ENCODE data around the gene PLXNA4. TPM values are rescaled to one million over a fixed set of nuclear protein-coding genes. Genes with fewer than 3 reads are reported as not detected.

The PLXNA4 gene
- total RNA-seq, 1 donor from 2014 or later: 17.6 TPM

DNA sequence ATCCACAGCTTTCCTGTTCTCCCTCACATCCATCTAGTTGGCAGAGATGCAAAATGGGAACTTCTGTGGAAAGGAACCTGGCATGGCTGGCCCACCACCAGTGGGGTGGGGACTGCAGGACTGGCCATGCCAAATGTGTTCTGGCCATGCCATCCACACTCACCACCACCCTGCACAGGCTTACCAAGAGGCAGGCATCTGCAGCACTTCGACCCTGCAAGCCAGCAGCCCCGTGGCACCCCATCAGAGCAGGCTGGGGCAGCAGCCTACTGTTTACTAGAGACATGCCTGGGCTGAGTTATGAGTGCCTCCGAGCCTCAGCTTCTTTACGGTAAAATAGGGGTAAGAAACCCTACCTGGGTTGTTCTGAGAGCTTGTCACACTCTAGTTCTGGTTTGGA, 313.1 kb downstream of the PLXNA4 start:
- intact Hi-C loops (cut with DNase I): no loop called here

DNA sequence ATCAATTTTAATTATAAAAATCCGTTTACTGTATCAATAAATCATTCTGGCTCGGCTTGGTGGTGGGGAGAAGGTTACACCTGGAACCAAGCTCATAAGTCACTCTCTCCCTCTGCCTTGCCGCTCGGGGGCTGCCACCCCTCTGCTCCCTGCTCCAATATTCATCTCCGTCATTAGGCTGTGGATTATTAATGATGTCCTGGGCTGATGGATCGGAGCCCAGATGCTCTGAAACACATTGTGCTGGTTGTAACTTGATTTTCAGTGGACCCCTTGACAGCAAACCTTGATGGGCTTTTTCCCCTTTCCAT, 314.2 kb downstream of the PLXNA4 start:
- ATAC-seq: no peak
- intact Hi-C loops (cut with DNase I): no loop called here
- no peak for DNase-seq (ENCODE audit: missing footprints)

More for the DNA sequence above, 313.1 kb downstream of the PLXNA4 start:
- DNase-seq (ENCODE audit: missing footprints) (peak; percentile 50), ATAC-seq (no peak)

DNA sequence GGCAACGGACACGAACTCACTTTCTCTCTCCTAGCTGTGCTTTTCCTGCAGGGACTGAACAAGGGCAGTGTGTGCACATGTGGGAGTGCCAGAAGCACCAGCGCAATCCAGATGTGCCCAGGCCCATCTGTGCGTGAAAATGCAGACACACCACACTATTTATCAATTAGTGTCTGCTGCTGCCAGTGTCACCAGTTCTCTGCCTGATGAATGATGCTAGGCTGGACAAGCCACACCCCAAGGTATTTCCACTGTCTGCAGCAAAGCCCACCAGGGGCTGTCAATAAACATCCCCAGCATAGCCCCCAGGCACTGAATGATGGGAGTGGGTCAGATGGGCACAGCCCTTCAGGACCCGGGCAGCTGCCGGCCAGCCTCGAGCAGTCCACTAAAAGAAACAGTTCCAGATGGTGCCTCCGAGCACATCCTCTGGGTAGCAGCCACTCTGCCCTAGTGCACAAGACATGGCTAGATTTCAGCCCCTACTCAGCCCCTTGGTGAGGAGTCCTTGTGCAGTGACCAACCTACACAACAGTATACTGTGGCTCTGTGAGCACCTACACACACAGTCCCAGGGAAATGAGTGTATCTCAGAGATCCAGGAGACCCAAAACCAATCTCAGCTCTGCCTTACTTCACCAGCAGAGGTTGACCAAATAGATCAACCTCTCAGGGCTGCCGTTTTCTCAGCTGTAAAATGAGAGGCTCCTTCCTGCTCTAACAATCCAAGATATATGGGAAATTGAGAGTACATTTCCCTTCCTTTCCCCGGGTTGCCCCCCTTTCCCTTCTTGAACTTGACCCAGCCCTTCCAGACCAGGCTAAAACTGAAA, 314.7 kb downstream of the PLXNA4 start:
- DNase-seq (ENCODE audit: missing footprints): no peak
- intact Hi-C loops (cut with DNase I): no loop called here
- no peak for ATAC-seq

DNA sequence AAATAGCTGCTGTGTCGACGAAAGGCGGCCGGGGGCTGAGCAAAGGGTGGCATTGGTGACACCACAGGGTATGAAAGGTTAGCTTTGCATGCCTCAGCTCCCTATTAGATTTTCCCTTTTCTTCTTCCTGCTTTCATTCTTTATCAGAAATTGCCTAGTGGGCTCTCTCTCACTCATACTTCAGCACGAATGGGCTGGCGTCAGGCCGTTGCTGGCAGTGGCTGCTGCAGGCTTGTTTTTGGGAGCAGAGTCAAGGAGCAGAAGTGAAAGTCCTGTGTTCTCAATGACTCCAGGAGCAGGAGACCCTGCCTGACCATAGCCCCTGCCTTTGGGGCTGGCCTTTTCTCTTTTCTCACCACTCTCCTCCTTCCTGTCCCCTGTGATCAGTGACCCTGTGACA, 318.0 kb downstream of the PLXNA4 start:
- no peak for DNase-seq (ENCODE audit: missing footprints)
- no peak for ATAC-seq
- intact Hi-C loops (cut with DNase I): no loop called here

DNA sequence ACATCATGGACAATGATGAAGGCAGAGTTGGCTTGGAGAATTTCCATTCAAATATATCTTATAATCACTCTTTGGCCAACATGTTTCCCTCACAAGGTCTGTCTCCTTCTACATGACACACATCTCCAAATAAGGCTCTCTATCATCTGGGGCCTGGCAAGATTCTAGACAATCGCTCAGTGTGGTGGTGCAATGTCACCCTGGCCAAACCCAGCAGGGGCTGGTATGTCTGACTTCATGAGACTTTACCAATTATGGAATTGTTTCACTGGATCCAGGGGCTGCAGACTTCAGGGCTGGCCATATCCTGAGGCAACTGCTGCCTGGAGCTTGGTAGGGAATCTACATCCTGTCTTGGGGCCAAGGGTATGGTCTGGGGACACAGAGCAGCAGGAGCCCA, 319.0 kb downstream of the PLXNA4 start:
- DNase-seq (ENCODE audit: missing footprints): no peak
- intact Hi-C loops (cut with DNase I): no loop called here
- ATAC-seq: no peak

DNA sequence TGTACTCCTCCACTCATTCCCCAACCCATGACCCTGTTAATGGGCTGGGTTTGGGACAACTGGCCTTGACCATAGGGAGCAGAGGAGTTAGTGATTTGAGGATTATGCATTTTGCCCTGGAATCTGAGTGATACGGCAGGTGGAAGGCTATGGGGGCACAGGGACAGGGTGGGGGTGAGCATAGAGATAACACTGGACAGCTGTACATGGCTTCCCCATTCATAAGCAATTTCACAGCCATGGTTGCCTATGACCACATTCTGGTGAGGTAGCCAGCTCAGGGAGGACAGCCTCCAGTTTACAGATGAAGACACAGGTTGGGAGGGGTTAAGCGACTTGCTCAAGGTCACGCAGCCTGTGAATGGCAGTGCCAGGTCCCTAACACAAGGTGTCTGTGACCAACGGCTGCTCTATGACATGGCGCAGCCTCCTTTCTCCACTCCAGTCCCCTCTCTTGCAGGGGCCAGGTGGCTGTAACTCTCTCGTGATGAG, 319.5 kb downstream of the PLXNA4 start:
- intact Hi-C loops (cut with DNase I): no loop called here
- ATAC-seq (no peak), DNase-seq (ENCODE audit: missing footprints) (no peak)

DNA sequence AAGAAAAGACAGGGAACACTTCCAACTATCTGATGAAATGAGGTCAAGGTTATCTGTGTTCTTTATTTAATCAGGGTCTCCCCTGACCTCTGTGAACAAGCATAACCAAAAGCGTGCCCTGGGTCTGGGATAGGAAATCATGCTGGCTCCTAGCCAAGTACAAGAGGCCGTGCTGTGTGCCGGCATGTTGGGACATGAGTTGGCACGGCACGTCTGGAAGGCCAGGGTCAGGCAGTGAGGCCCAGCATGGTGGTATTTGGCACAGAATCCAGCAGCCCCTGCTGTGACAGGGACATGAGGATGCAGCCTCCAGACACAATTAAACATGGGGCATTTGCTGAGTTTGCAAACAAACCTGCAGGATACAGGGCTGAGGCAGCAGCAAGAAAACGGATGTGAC, 320.4 kb downstream of the PLXNA4 start:
- ATAC-seq (peak; percentile 62), DNase-seq (ENCODE audit: missing footprints) (peak; percentile 57)
- intact Hi-C loops (cut with DNase I): no loop called here

DNA sequence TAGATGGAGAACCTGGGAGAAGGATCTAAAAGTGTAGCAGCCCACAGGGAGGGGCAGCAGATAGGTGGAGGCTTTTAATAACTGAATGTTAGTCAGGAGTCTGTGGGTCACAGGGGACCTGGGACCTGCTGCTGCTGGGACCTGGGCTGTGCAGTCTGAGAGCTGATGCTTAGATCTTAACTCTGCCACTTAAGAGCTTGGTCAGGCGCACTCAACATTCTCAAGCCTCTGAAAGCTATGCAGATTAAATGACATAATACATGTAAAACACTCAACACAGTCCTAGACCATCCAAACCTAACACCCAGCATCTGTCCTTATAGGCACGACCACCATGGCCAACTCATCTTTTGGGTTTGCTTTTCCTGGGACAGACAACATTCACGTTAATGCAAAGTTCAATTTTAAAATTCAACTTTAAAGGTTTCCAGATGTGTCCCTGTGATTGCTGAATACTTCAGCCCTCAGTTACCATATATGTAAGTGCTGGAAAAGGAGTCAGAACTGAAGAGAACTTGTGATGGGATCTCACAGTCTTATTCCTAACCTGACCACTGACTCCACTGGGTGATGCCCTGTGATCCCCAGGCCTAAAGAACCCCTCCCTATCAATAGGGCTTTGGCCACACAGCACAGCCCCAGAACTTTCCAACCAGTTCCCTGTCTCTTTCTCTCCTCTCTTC, 321.0 kb downstream of the PLXNA4 start:
- no peak for ATAC-seq
- DNase-seq (ENCODE audit: missing footprints): no peak

DNA sequence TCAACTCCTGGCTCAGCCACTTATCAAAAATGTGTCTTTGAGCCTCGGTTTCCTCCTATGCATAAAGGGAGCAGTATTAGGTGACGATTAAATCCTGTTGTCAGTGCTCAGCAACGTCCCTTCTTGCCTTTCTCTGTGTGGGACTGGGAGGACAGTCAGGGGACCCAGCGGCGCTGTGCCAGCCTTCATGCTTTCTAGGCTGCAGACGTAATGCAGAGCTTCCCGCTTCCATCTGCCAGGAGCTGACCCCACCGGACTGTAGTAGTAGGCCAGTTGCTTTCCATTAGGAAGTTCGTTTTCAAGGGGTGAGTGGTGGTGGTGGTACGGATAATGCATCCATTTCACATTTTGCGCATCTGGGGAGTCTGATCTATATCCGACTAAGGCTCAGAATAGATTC, 321.8 kb downstream of the PLXNA4 start:
- no peak for ATAC-seq
- DNase-seq (ENCODE audit: missing footprints): no peak
- intact Hi-C loops (cut with DNase I): loop anchor here (5.0 kb wide), 3 partner anchors 47 to 307 kb away; no protein-coding TSS in a partner anchor

More for the DNA sequence above, 321.0 kb downstream of the PLXNA4 start:
- intact Hi-C loops (cut with DNase I): no loop called here

DNA sequence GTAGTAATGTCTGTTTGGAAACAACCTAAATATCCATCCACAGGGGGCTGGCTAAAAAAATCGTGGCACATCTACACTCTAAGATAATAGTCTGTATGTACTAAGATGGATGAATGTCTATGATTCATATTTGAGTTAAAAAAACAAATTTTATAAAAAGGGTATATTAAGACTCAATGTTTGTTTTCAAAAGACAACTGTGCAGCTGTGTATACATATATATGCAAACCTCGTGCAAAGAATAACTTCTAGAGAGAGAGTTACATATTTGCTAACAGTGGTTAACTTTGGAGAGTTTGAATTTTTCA, 323.5 kb downstream of the PLXNA4 start:
- no peak for ATAC-seq
- DNase-seq (ENCODE audit: missing footprints): no peak
- intact Hi-C loops (cut with DNase I): loop anchor here (5.0 kb wide), 3 partner anchors 45 to 305 kb away; no protein-coding TSS in a partner anchor

DNA sequence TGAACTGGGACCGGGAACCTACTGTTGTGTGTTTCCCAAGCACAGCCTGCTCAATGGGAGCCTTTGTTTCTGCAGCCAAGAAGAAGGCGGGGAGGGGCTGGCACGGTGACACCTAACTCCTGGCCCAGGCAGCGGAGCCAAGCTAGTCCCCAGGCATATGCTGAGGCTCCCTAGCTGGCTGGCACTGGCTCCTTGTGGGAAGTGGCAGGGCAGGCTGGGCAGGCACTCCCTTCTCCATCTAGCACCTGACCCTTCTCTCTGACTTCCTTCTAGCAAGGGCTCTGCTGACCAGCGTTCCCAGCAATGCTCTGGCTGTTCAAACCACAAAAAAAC, 325.0 kb downstream of the PLXNA4 start:
- intact Hi-C loops (cut with DNase I): loop anchor here (5.0 kb wide), 3 partner anchors 44 to 304 kb away; no protein-coding TSS in a partner anchor
- DNase-seq (ENCODE audit: missing footprints) (peak; percentile 88), ATAC-seq (peak; percentile 86)

DNA sequence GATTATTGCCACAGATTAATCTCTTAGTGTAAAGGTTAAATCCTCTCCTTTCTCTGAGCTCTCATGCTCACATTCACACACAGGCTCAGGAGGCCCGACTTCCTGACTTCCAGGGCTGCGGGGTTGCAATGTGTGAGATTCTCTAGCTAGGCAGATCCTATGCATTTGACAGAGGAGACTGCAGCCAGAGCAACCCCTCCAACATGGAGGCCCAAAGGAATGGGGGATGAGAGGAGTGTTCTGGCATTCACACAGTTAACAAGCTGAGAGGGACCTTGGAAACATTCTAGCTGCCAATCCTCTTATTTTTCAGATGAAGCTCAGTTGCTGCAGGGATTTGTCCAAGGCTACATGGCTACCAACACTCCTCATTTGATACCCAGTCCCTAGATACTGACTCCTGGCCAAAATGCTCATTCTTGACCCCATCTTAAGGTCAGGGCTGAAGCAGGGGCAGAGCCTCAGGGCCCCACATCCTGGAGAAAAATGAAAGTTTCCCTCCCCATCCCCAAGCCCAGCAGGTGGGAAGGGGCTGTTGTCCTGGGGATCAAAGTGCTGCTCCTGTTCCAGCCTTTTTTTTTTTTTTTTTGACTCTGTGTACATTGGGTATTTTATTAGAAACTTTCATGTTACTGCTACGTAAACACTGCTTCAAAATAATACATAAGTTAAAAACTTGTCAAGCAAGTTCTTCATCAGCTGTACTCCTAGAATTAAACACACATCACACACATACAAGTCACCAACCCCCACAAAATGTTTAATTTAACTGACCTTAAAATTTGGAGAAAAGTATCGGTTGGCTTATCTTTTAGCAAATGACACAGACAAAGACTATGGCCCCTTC, 325.6 kb downstream of the PLXNA4 start:
- ATAC-seq (no peak), DNase-seq (ENCODE audit: missing footprints) (no peak)
- intact Hi-C loops (cut with DNase I): loop anchor here (5.0 kb wide), 3 partner anchors 43 to 303 kb away; no protein-coding TSS in a partner anchor

DNA sequence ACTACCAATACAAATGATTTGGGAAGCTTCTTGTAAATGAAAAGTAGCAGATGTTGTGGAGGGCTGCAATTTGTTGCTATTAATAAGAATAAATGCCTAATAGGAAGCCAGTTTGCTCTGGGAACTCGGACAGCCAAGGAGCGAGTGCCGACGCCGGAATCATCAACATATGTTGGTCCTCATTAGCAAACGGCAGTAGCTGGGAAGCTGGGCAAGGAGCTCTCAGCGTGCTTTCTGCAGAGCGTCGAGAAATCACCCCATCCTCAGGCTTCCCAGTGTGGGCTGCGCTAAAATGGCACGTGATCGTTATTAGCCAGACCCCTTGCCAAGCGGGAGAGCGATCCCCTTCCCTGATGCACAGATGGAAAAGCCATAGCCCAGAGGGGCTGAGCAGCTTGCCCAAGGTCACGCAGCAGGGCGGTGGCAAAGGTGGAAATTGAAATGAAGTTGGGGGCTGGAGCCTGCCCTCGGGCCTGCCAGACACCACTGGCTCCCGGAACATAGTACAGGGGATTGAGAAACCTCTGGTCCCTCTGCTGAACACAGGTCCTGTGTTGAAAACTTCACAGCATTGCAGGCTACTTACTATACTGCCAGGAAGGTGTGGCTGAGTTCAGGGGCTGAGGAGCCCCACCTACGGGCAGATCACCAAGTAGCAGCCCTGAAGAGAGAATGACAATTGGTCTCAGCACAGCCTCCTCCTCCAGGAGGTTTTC, 326.9 kb downstream of the PLXNA4 start:
- ATAC-seq (peak; percentile 62), DNase-seq (ENCODE audit: missing footprints) (peak; percentile 56)
- intact Hi-C loops (cut with DNase I): loop anchor here (2.0 kb wide), 1 partner anchor 245 kb away; no protein-coding TSS in a partner anchor

DNA sequence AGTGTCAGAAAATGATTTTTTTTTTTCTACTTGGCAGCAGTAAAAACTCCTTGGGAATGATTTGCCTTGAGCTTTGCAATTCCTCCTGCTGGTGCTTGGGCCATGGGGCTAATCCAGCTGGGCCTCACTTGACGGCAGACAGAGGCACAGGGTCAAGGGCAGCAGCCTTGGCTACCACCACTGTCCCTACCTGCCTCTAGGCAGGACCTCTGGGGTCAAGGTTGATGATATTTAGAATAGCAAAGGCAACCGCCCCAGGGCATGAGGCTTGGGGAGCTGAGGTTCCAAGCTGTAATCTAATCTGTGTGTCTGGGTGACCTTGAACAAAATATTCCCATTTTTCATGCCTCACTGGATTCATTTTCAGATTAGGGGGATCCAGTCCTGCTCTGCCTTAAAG, 327.4 kb downstream of the PLXNA4 start:
- intact Hi-C loops (cut with DNase I): loop anchor here (2.0 kb wide), 1 partner anchor 244 kb away; no protein-coding TSS in a partner anchor
- ATAC-seq (no peak), DNase-seq (ENCODE audit: missing footprints) (no peak)

DNA sequence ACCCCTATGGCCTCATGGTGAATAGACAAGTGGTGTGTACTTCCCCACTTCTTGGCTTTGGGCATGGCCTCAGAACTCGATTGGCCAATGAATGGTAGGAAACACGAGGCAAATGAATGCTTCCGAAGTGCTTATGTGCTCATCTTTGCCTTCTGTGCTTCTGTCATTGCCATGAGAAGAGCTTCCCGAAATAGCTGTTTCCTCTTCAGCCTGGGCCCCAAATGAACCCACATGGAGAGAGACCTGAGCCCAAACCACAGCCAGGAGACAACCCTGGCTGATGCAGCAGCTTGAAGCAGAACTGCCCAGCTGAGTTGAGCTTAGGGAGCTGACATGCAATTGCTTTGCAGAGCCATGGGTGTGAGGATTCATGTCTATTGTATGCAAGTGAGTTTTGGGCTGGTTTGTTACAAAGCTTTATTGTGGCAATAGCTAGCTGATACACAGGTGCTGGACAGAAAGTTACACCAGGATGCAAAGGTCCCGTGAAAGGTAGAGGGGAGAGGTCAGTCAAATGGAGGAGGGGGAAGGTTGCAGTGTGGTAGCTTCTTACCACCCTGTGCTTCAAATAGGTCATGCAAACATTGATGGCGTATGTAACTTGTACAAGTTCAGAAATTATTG, 328.2 kb downstream of the PLXNA4 start:
- no peak for ATAC-seq
- intact Hi-C loops (cut with DNase I): loop anchor here (2.0 kb wide), 1 partner anchor 243 kb away; no protein-coding TSS in a partner anchor

DNA sequence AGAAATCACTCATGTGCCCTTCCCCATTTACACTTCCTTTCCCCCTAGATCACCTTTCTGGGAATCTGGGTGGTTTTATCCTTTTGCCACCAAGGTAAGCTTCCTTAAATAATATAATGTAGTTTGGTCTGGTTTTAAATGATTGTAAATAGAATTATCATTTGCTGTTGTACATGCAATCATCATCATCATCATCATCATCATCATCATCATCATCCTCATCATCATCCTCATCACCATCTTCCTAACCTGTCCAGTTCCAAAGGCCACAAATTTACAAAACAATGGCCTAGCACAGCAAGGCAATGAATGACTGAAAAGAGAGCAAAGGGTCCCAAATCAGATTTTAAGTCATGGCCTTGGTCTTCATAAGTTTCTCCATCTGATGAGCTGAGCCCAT, 329.7 kb downstream of the PLXNA4 start:
- intact Hi-C loops (cut with DNase I): no loop called here
- no peak for DNase-seq (ENCODE audit: missing footprints)
- no peak for ATAC-seq

More for the DNA sequence above, 328.2 kb downstream of the PLXNA4 start:
- DNase-seq (ENCODE audit: missing footprints): no peak

DNA sequence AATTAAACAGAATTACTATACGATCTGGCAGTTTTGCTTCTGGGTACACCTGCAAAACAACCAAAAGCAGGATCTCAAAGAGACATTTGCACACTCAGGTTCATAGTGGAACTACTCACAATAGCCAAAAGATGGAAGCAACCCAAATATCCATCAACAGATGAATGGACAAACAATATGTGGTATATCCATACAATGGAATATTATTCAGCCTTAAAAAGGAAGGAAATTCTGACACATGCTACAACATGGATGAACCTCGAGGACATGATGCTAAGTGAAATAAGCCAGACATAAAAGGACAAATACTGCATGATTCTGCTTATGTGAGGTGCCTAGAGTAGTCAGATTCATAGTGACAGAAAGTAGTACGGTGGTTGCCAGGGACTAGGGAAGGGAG, 330.7 kb downstream of the PLXNA4 start:
- intact Hi-C loops (cut with DNase I): no loop called here
- DNase-seq (ENCODE audit: missing footprints) (no peak), ATAC-seq (no peak)

DNA sequence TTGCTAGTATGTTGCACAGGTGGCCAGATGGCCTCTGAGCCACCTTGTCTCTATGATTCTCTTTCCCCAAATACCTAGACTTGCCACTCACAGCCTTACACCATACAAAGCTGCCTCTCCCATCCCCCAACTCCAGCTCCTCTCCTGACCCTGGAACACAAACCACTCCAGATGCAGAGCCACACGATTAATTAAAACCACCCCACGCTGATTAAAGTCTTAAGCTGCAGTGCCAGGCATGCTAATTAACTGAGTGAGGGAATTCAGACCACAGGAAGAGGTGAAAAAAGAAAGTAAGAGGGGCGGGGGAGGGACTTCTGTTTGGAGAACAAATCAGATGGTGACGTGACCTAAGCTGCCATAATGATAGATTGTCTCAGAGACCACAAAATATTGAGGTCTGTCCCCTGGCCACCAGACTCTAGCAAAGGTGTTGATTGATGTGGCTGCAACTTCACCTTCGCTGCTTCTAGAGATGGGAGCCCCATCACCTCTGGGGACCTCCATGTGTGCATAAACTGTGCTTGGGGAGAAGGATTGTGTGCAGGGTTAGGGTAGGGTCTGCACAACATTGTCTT, 331.3 kb downstream of the PLXNA4 start:
- intact Hi-C loops (cut with DNase I): no loop called here
- no peak for ATAC-seq
- DNase-seq (ENCODE audit: missing footprints): no peak

Measured in Right ventricle myocardium inferior (tissue), 1 donor.